HT1080 (cell line): Measurements from ENCODE around the gene ADSL. TPM values are rescaled to one million over a fixed set of nuclear protein-coding genes. Genes with fewer than 3 reads are reported as not detected.

Experiments
- DNase-seq: peaks from one replicate; pipeline ENCODE4 v3.0.0-alpha.2; 2015; ENCODE audit warnings: low read depth
- total RNA-seq: library from RNA; depleted of rRNA; stranded (reverse); fragments of >200 nt; shearing (Covaris generic); gene quantifications from 2 replicates; pipeline ENCODE4 v1.2.3, GENCODE V29; 2014

ADSL gene
- total RNA-seq, 1 experiment from 2014 or later: 211 TPM

DNA sequence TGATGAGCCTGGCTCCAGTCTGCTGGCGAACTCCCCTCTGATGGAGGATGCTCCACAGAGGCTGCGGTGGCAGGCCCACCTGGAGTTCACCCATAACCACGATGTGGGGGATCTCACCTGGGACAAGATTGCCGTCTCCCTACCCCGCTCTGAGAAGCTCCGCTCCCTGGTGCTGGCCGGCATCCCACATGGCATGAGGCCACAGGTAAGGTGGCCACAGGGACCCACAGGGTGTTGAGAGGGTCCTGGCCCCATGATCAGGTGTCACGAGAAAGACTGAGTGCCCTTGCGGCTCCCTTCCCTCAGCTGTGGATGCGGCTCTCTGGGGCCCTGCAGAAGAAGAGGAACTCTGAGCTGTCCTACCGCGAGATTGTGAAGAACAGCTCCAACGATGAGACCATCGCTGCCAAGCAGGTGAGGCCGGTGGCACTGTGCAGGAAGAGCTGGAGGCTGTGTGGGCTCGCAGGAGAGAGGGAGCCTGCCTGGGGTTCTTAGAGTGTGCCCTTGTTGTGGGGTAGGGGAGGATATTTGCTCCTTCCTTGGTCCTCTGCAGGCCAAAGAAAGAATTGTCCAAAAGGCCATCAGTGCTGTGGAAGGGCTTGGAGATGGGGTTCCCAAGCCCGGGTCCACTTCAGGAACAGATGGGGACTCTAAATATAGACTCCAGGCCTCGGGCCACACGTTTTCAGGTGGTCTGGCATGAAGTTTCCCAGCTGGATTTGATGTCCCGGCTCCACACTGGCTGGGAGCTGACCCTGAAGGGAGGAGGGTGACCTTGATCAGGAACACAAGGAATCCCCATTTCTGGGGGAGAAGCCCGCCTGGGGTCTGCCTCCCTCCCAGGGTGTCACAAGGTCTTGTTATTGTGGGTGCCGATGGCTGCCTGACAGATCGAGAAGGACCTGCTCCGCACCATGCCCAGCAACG, 58.2 kb downstream of the ADSL start:
- no peak for DNase-seq

DNA sequence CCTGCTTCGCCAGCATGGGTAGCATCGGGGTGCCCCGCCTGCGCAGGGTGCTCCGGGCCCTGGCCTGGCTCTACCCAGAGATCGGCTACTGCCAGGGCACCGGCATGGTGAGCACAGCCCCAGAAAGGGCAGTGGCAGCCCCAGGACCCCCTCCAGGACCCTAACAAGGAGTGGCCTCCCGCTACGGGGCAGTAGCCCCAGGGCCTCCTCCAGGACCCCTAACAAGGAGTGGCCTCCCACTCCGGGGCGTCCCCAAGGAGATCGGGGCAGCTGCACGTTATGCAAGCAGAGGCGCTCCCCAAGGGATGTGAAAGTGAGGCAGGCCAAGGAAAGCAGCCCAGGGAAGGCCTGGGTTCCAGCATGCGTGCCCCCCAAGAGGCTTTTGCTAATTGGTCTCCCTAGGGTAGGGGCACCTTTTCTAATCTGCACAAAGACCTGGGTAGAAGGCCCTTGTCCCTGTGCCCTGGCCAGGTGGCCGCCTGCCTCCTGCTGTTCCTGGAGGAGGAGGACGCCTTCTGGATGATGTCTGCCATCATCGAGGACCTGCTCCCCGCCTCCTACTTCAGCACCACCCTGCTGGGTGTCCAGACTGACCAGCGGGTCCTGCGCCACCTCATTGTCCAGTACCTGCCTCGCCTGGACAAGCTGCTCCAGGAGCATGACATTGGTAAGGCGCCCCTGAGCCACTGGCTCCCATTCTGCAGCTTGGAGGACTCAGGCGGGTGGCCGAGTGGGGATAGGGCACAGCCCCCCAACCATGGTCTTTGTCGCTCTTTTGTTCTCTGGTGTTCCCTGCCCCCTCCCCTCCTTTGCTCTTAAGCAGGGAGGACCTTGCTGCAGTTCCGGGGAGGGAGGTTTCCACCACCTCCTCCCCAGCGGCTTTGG, 59.1 kb downstream of the ADSL start:
- DNase-seq: no peak

DNA sequence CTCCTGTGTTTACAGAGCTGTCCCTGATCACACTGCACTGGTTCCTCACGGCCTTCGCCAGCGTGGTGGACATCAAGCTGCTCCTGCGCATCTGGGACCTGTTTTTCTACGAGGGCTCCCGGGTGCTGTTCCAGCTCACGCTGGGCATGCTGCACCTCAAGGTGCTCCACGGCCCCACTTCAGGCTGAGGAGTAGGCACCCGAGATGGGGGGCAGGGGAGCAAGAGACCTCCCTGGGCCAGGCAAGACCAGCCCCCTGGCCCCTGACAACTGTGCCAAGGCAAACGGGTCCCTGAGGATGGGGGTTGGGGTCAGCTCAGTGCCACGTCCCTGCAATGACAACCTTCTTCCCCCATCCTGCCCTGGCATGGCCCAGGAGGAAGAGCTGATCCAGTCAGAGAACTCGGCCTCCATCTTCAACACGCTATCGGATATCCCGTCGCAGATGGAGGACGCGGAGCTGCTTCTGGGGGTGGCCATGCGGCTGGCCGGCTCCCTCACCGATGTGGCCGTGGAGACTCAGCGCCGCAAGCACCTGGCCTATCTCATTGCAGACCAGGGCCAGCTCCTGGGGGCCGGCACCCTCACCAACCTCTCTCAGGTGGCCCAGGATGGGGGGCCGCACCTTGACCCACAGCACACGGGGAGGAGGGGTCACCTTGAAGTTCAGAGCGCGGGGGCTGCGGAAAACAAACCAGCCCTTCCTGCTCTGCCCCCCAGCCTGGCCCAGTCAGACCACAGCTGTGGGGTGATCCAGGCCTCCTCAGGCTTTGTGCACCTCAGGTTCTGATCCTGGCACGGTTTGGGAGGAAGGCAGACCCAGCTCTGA, 60.0 kb downstream of the ADSL start:
- DNase-seq: no peak

DNA sequence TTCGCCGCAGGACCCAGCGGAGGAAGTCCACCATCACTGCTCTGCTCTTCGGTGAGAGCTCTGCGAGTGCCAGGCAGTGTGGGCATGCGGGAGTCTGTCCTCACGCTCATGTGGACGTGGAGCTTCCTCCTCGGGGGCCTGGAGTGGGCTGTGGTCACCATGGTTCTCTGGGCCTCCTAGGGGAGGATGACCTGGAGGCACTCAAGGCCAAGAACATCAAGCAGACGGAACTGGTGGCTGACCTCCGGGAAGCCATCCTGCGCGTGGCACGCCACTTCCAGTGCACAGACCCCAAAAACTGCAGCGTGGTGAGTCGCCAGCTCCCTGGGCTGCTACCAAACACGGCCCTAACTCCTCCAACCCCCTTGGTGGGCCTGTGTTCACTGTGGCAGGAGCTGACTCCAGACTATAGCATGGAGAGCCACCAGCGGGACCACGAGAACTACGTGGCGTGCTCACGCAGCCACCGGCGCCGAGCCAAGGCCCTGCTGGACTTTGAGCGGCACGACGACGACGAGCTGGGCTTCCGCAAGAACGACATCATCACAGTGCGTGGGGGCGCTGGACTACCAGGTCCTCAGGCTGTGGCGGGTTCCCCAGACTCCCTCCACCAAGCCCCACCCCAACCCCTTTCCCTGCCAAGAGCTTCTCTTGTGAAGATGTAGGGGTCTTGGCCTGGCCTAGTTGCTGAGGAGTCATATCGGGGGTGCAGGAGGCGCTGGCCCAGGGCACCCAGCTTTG, 60.9 kb downstream of the ADSL start:
- DNase-seq: no peak

- DNase-seq: no peak
Measured at GRCh38 chr22:40407831-40408717, 61.8 kb downstream of the ADSL start.

- no peak for DNase-seq
Measured at GRCh38 chr22:40408718-40409612, 62.7 kb downstream of the ADSL start.

- no peak for DNase-seq
Measured at GRCh38 chr22:40409613-40410113, 63.4 kb downstream of the ADSL start.

DNA sequence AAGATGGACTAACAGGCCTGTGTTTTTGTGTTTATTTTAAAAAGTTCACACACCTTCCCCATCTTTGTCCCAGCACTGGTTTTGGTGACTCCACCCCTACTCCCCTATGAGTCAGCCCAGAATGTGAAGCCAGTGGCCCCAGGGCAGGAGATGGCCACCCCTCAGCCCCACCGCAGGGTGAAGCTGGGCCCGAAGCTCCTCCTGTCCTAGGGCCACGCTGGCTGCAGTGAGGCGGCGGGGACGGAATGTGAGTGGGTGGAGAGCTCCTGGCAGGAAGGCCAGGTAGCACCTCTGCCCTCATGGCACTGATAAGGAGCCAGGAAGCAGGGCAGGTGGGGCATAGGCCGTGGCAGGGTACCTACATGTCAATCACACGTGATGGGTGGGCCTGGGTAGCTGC, 64.0 kb downstream of the ADSL start:
- DNase-seq: no peak

- no peak for DNase-seq
Measured at GRCh38 chr22:40410731-40411505, 64.6 kb downstream of the ADSL start.

GRCh38 chr22:40411506-40411861, 65.2 kb downstream of the ADSL start:
- DNase-seq: no peak

DNA sequence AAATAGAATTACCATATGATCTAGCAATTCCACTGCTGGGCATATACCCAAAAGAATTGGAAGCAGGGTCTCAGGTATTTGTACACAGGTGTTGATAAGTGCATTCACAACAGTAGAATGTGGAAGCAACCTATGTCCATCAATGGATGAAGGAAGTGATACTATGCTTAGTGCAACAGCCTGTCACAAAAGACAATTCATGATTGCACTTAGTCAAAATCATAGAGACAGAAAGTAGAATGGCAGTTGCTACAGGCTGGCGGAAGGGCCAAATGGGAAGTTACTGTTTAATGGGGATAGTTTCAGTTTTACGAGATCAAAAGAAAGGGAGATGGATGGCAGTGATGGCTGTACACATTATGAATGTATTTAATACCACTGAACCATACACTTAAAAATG, 66.1 kb downstream of the ADSL start:
- DNase-seq: no peak

DNA sequence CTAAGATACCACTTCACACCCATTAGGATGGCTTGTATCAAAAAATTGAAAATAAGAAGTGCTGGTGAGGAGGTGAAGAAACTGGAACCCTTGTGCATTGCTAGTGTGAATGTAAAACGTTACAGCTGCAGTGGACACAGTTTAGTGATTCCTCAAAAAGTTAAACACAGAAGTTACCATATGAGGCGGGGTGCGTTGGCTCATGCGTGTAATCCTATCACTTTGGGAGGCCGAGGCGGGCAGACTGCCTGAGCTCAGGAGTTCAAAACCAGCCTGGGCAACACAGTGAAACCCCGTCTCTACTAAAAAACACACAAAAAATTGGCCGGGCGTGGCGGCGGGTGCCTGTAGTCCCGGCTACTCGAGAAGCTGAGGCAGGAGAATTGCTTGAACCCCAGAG, 67.6 kb downstream of the ADSL start:
- DNase-seq: no peak

DNA sequence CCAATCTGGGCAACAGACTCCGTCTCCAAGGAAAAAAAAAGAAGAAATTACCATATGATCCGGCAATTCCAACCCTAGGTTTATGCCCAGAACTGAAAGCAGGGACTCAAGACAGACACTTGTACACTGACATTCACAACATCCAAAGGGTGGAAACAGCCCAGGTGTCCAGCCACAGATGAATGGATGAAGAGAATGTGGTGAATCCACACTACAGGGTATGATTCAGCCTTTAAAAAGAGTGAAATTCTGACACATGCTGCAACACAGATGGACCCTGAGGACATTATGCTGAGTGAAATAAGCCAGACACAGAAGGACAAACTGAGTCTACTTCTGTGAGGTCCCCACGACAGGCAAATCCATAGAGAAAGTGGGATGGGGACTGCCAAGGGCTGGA, 68.0 kb downstream of the ADSL start:
- no peak for DNase-seq

GRCh38 chr22:40414838-40415505, 68.7 kb downstream of the ADSL start:
- DNase-seq: no peak

DNA sequence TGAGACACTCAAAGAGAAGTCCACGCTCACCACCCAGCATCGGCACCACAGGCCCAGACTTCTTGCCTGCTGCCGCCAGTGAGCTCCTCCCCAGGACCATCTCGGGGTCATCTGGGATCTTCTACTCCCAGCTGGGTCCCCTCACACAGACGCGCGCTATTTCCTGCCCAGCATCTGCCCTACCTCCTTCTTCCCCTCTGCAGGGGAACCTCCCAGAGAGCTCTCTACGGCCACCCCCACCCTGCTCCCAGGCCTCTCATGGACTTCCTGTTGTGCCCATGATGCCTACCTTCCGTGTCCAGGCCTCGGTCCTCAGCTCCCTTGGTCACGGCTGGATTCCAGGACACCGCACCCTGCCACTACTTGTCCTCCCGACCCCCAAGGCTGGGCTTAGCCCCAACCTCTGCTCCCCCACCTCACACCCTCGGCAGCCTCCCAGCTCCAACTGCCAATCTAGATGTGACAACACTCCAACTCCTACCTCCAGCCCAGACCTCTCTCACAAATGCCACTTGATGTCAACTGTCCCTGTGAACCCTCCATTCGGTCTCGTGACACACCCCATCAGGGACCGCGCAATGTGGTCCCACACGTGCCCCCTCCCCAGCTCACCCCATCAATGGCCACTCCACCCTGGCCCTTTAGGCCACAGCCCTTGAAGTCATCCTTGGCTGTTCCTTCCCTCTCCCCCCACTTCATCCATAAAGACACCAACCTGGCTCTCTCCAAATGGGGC, 69.4 kb downstream of the ADSL start:
- DNase-seq: no peak

- DNase-seq: no peak
Measured at GRCh38 chr22:40416267-40416570, 69.9 kb downstream of the ADSL start.

DNA sequence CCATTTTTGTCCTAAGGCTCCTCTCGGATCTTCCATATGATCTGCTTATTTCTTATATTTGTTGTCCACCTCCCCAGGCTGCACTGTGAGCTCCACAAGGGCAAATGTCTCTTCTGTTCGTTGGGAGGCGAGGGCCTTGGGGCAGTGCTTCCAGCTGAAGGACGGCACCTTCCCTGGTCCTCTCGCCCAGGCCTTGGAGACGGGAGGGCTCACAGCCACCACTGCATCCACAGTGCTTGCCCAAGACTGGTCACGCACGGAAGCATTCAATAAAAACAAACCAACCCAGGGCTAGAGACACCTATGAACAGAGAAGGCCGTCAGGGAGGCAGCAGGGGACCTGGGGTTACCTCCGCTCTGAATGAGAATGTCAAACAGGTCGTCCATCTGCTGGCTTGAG, 70.3 kb downstream of the ADSL start:
- no peak for DNase-seq
